HG03108 (cell line): ENCODE results near the gene RIN3.

Source experiments
- ATAC-seq: cut with Tn5 transposase; IDR thresholded peaks from one replicate; pipeline ENCODE4 v1.9.1; 2021; ENCODE audit warnings: moderate library complexity; ENCODE audit not compliant: unreplicated experiment

RIN3 gene

DNA sequence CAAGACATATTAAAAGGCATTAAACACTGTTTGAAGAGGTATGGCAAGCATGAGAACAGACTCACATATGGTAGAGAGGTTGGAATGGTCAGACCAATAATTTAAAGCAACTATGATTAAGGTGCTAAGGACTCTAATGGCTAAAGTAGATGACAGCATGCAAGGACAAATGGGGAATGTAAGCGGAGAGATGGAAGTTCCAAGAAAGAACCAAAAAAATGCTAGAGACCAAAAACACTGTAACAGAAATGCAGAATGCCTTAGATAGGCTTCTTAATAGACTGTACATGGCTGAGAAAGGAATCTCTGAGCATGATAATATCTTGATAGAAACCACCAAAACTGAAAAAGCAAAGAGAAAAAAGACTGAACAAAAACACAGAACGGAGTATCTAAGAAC is 77.4 kb downstream of the RIN3 start:
- no peak for ATAC-seq

DNA sequence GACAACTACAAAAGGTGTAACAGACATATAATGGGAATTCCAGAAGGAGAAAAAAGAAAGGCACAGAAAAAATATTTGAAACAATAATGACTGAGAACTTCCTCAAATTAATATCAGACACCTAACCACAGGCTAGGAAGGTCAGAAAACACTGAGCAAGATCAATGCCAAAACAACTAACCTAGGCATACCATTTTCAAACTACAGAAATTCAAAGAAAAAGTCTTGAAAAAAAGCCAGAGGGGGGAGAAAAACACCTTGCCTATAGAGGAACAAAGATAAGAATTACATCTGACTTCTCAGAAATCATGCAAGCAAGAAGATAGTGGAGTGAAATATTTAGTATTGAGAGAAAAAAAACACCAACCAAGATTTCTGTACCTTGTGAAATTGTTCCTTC is 77.8 kb downstream of the RIN3 start:
- ATAC-seq = no peak

DNA sequence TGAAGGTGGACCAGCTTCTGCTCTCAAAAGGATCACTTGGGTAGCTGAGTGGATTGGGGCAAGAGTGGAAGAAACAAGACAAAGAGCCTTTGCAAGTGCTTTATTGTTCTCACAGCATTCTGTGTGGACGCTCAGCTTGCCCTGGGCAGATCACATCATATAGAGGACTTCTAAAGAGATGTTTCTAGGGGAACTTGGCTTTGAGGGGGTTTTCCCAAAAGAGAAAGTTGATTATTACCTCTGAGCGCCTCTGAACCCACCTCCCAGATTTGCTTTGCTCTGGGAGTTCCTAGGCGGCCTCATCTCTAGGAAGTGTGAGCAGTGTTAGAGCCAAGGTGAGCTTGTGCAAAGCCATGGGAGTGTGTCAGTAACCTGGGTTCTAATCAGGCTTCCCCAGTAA is 81.7 kb downstream of the RIN3 start:
- ATAC-seq = no peak

DNA sequence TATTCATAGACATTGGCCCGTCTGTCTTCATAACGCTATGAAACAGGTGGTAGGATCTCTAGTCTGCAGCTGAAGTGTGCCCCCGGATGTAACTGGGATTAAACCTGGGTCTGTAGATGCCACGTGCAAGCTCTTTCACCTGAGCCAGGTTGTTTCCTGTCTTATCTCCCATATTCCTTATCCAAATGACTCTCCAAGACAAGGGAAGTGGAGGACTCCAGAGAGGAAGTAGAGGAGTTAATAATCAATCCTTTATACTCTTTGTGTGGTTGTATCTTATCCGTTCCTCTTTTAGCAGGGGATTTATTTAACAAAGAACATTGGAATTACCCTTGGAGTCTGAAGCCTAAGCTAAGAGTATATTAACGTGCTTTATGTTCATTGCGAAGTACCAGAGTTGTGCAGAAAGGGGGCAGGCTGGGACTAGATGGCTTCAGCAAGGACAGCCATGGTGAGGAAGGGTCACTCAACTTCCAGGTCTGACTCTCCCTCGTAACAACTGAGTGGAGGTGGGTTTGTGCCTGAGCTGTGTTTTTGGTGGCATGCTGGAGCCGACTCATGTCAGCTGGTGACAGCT is 82.8 kb downstream of the RIN3 start:
- ATAC-seq = no peak

DNA sequence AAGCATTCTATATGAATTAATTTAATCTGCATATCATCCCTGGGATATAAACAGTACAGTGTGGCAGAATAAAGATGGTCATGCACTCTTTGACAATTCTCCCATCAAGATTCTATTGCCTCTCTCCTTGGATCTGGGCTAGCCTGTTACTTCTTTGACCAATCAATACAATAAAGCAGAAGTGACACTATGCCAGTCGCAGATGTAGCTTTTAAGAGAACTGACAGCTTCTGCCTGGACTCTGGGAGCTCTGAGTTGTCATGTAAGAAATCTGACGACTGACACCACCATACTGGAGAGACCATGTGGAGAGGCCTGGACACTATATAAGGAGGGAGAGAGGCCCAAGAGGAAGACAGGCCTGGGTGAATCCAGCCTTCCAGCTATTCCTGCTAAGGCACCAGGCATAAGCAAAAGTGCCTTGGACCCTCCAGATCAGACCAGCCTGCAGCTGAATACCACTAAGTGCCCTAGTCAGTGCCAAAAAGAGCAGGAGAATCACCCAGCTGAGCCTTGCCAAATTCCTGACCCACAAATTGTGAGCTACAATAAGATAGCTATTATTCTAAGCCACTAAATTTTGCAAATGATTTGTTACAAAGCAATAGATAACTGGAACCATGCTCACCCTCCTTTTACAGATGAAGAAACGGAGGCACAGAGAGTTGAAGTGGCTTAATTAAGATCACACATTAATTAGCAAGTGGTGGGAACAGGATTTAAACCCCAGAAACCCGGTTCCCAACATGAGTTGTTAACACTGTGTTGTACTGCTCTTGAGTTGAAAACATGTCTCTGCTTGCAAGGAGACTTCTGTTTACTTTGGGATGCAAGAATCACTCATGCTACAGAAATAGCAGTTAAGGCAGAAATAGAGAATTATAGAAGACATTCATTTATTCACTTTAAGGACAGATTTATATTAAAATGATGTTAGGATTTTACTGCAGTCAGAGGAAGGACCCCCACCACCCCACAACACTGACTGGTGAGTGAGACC is 84.6 kb downstream of the RIN3 start:
- no peak for ATAC-seq

DNA sequence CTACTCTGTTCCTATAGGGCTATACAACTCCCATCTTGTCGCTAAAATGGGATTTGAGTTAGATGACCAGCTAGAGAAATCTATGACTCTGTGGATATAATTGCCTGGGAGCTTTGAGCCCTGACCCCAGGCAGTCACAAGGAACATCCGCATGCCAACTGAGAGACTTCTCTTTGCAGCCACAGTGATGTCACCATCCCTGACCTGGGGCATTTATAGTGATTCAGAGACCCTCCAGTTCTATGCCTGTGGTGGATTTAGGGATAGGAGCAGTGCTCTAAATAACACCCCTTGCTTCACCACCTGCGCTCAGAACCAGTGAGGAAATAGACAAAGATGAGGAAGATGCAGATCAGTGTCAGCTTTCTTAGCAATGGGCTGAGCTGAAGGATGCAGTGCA is 86.2 kb downstream of the RIN3 start:
- ATAC-seq = no peak

DNA sequence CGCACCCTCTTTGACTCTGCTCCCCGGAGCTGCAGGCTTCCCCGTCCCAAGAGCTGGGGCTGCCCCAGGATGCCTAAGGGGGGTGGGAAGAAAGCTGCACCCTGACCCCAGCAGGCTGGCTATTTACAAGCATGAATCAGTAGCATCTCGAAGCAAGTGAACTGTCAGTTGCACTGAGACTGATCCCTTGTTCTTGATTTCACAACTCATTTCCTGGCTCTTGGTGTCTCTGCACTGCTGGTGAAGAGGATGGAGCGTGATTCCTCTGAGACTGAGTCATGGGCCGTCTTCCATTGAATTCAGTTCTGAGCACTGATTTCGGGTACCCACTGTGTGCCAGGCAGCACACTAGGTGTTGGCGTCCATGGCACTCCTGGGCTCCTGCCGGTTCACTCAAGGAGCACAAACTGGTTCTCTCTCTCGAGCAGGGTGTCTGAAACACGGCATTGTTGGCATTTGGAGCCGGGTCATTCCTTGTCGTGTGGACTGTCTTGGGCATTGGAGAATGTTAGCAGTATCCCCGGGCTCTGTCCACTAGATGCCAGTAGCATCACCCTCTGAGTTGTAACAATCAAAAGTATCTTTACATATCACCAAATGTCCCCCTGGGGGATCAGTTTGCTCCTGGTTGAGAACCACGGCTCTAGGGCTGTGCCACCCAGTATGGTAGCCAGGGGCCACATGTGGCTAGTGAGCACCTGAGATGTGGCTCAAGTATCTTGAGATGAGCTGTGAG is 86.9 kb downstream of the RIN3 start:
- no peak for ATAC-seq

DNA sequence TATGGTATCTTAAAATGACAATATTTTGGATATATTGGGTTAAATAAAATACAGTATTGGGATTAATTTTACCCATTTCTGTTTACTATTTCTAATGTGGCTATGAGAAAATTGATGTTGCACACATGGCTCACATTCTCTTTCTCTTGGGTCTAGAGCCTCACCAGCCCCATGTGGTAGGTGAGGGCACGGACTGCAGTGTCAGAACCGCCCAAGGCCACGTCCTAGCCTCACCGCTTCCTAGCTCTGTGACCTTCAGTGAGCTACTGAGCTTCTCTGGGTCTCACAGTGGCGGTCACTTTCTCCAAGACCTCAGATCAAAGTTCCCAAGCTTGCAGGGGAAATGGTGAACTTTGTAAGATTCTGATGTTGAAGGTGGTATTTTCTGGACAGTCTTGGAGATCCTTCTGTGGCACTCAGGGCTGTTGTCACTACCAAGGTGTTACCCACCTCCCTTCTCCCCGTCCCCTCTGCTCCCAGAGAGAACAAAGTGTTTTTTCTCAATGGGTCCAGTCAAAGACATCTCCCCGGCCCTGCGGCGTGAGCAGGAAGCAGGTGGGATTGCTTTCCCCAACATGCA is 87.6 kb downstream of the RIN3 start:
- no peak for ATAC-seq

DNA sequence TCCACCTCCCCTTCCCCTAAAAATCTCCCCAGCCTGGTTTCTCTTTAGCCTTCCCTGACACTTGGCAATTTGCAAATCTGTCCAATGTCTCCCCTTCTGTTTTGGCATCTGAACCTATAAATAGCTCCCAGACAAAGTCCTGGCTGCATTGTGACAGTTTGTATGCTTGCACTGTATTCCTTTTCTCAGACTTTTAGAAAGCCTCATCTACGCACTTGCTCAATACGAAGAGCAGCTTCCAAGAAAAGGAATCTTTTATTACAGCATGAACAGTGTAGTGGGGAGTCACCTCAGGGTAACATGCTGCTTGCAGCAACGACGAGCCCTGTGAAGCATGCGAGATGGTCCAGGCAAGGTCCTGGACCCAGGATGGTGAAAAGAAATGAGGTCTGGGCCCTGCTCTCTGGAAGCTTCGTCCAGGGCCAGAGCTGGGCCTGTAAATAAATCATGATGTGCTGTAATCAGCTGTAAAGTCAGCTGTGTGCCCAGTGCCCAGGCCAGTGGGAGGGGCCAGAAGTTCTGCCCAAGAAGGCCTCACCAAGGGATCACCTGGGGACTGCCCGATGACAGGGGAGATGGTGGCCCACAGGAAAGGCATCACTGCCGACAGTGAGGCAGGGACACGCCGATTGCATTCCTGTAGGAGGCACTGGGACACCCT is 88.3 kb downstream of the RIN3 start:
- ATAC-seq = no peak

DNA sequence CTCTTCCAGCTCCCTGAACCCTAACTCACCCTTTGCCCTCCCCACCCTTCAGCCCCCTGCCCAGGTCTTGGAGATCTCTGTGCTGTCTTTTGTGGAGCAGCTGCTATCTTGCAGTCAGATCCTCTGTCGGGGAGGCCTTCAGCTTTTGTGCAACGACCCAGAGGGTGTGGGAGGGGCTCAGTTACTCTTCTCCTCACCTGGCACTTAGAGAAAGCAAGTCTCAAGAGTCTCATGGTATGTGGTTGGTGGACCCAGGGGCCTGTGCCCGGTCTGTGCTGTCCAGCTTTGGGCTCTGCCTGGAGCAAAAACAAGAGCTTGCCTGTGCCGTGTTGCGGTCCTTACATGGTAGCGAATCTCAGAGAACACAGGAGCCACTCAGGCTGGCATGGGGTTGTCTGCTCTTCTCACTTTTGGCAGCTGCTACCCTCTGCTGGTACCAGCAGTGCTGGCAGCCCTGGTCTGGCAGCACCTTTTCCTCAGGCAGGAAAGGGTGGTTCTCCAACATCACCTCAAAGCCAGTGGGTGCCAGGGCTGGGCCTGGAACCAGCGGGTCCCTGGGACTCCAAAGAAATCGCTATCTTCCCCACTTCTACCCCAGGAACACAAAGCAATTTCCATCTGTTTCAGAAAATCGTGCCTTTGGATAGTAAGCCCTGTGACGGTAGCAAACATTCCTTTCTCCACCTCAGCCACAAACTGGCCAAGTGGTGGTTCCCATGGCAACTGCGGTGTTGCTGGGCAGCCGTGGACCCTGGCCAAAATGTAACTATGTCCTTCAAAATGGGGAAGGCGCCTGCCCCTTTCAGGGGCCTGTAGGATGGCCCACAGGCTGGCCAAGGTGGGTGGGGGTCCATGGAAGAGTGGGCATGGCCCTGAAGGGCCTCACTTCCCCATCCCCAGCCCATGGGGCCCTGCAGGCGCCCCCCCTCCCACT is 90.0 kb downstream of the RIN3 start:
- ATAC-seq = no peak

DNA sequence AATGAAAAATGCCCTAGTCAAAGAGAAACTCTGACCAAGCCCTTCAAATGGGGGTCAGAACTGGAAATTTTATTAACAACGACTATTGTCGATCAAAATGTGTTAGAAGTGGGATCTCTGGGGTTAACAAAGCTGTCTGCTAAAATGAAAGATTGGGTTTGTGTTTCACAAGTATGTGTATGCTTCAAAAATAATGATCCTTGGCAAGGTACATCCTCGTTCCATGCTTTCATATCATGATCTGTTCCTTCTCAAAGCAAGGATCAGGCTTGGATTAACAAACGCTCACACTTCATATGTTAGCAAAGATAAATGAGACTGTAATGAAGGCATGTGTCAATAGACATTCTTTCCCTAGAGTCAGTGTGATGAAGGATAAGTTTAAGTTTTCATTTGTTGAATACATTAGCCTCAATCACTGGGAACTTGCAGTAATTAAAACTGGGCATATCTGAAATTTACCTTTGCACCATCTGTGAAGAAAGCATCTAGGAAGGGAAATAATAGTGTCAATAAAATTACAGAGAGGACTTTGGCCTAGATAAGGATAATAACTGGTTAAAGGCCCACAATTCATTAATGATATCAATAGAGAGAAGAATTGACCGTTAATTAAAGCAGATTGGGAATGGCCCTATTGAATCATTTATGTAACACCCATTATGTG is 91.8 kb downstream of the RIN3 start:
- no peak for ATAC-seq

DNA sequence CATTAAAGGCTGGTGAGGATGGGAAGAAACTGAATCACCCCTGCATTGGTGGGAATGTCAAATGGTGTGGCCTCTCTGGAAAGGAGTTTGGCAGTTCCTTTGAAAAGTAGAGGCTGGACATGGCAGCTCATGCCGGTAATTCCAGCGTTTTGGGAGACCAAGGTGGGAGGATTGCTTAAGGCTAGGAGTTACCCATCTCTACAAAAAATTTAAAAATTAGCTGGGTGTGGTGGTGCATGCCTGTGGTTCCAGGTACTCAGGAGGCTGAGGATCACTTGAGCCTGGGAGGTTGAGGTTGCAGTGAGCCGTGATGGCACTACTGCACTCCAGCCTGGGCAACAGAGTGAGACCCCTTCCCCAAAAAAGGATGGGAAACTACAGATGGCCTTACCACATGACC is 93.7 kb downstream of the RIN3 start:
- no peak for ATAC-seq

DNA sequence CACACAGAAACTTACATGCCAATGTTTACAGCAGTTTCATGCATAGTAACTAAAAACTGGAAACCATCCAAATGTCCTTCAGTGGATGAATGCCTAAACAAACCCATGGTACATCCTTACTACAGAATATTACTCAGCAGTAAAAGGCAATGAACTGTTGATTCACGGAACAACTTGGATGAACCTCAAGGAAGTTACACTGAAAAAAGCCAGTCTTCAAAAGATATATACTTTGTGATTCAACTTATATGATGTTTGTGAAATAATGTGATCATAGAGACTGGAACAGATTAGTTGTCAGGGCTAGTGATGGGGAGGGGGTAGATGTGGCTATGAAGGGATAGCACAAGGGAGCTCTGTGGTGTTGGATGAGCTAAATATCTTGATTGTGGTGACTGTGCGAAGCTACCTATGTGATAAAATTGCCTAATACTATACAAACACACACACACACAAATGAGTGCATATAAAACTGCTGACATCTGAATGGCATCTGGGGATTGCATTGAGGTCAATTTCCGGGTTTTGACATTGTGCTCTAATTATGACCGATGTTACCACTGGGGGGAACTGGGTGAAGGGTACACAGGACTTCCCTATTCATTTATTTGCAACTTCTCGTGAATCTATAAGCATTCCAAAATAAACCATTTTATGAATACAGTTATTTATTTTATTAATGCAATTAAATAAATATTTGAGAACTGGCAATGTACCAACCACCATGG is 94.3 kb downstream of the RIN3 start:
- ATAC-seq = no peak

DNA sequence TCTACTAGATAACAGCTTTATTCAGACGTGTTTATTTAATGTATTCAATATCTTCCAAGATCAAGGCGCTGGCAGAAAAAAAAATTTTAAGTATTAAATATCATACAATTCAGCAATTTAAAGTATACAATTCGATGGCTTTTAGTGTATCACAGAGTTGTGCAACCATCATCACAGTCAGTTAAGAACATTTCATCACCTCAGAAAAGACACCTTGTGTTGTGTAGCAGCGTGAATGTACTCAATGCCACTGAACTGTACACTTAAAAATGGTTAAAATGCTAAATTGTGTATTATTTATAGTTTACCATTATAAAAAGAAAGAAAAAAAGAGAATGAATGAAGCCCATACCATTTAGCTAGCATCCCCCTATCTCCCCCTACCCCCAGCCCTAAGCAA is 96.4 kb downstream of the RIN3 start:
- ATAC-seq = no peak

DNA sequence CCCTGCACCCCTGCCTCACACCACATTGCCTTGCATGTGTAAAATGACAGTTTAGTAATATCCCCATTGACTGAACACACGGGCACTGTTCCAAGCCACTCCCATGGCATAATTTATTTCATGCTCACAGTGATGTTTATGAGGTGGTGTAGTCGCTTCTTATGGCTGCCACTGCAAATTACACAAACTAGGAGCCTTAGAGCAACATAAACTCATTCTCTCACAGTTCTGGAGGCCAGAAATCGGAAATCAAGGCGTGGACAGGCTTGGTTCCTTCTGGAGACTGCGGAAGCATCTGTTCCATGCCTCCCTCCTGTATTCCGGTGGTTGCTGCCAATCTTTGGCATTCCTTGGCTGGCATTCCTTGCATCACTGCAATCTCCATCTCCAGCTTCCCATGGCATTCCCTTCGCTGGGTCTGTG is 97.3 kb downstream of the RIN3 start:
- ATAC-seq = no peak

DNA sequence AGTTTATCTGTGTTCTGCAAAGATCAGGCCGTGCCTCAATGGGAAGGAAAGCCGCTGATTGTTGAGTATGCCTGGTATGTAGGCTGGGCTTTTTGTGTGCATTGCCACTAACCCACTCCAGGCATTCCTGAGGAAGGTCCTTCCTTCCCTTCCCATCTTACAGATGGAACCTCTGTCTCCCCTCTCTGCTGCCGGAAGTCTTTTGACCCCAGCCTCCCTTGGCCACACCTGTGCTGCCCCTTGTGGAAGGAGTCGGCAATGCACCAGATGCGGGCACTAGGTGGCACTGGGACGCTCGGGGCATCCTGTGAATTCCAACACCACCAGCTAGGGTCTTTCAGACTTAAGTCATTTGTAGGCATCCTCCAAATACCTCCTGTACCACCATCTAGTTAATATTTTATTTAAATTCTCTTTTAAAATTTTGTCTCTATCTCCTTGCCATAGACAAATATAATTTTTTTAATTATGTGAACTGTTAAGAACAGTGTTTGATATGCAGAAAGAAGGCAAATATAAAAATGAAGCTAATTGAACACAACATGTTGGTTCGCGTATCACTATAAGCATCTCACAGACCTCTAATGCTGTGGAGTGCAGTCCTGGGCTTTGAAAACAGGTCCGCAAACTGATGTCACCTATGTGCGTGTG is 99.6 kb downstream of the RIN3 start:
- ATAC-seq = no peak

DNA sequence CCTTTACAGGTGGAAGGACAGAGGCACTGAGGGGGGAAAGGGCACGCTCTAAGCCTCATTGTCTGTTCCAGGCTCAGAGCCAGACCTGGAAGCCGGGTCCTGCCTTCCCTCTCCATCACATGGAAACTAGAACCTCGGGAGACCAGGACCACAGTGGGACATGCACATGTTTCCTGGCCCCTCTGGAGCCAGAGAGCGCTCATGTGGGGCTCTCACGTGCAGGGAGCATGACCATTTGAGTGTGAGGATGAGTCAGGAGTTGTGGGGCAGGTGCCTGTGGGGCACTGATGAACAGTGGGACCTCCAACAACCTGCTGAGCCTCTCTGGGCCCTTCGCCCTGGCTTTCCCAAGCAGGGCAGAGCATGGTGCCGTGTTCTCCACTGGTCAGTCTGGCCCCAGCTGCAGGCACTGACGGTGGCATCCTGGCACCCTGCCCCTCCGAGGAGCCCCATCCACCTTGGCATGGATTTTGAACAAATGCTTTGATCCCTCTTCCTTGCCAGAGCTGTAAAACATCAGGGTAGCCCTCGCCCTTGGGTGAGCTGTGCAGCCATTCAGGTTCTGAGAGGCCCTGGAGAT is 100.2 kb downstream of the RIN3 start:
- ATAC-seq = no peak

DNA sequence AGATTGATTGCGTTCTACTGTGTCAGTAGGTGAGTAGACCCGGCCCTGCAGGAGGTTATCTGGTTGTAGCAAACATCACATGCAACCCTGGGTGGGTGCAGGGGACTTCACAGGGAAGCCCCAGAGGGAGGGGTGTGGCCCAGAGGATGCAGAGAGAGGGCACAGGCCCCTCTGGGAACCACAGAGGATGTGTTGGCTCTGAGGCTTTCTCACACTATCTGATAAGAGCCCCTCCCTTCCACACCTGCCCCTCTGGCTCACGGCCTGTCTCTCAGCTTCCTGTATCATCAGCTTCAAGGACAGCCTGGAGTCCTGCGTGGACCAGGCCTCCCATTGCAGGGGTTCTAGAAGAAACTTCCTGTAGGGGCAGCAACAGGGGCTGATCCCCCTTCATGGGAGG is 101.9 kb downstream of the RIN3 start:
- ATAC-seq = peak; percentile 83
